ENCODE measurements around the gene RNF225.
A peak's percentile ranks its signal among the peaks of the same experiment; 100 is the strongest.

RNF225 gene

DNA sequence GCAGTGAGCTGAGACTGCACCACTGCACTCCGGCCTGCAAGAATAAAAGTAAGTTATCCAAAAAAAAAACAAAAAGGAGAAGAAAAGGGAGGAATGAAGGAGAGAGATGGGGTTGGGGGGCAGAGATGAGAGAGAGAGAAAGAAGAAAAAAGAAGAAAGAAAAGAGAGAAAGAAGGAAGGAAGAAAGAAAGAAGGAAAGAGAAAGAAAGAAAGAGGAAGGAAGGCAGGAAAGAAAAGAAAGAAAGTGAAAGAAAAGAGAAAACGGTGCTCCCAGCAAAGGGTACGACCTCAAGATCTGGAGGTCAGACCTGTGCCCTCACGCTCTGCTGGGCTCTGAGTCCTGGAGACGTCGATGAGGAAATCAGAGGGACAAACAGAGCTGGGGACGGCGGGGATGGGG lies 45.9 kb upstream of the RNF225 start:
- no peak for TF ChIP-seq EZH2phosphoT487 (IDR thresholded peaks at IDR 0.05; ENCODE audit: borderline replicate concordance)
- TF ChIP-seq, protein P1, sequence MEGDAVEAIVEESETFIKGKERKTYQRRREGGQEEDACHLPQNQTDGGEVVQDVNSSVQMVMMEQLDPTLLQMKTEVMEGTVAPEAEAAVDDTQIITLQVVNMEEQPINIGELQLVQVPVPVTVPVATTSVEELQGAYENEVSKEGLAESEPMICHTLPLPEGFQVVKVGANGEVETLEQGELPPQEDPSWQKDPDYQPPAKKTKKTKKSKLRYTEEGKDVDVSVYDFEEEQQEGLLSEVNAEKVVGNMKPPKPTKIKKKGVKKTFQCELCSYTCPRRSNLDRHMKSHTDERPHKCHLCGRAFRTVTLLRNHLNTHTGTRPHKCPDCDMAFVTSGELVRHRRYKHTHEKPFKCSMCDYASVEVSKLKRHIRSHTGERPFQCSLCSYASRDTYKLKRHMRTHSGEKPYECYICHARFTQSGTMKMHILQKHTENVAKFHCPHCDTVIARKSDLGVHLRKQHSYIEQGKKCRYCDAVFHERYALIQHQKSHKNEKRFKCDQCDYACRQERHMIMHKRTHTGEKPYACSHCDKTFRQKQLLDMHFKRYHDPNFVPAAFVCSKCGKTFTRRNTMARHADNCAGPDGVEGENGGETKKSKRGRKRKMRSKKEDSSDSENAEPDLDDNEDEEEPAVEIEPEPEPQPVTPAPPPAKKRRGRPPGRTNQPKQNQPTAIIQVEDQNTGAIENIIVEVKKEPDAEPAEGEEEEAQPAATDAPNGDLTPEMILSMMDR (conservative IDR thresholded peaks at IDR 0.05; ENCODE audit: low read length), result no peak
- Histone ChIP-seq H2AFZ (ENCODE audit: low read length) (no peak overlapping the region), H3K36me3 (ENCODE audit: insufficient read depth, low read length) (no peaks in the 10 kb centered on the region), H4K20me1 (ENCODE audit: insufficient read depth, low read length, poor library complexity, severe bottlenecking) (no peaks in the 10 kb centered on the region), H3K9me2 (replicated peaks; ENCODE audit: low read depth, low read length) (no peaks in the 10 kb centered on the region), H3F3A (ENCODE audit: low read depth) (no peaks in the 10 kb centered on the region), H3K4me2 (ENCODE audit: low read depth, low read length, poor library complexity, severe bottlenecking) (peak overlapping the region; percentile 84), H3K4me3 (ENCODE audit: low read length, poor library complexity, severe bottlenecking) (peak overlapping the region; percentile 11), H3K4me1 (ENCODE audit: insufficient read depth, low read length, poor library complexity, severe bottlenecking) (peaks cover 23% of the 10 kb centered on the region), H3K9ac (ENCODE audit: low read depth, low read length, poor library complexity, severe bottlenecking) (peak overlapping the region; percentile 15), H3K27me3 (ENCODE audit: insufficient read depth, low read length, poor library complexity, severe bottlenecking) (no peaks in the 10 kb centered on the region), H3K79me2 (ENCODE audit: insufficient read depth, low read length) (peaks cover 25% of the 10 kb centered on the region), H3K9me3 (ENCODE audit: insufficient read depth, low read depth, low read length) (no peaks in the 10 kb centered on the region)

DNA sequence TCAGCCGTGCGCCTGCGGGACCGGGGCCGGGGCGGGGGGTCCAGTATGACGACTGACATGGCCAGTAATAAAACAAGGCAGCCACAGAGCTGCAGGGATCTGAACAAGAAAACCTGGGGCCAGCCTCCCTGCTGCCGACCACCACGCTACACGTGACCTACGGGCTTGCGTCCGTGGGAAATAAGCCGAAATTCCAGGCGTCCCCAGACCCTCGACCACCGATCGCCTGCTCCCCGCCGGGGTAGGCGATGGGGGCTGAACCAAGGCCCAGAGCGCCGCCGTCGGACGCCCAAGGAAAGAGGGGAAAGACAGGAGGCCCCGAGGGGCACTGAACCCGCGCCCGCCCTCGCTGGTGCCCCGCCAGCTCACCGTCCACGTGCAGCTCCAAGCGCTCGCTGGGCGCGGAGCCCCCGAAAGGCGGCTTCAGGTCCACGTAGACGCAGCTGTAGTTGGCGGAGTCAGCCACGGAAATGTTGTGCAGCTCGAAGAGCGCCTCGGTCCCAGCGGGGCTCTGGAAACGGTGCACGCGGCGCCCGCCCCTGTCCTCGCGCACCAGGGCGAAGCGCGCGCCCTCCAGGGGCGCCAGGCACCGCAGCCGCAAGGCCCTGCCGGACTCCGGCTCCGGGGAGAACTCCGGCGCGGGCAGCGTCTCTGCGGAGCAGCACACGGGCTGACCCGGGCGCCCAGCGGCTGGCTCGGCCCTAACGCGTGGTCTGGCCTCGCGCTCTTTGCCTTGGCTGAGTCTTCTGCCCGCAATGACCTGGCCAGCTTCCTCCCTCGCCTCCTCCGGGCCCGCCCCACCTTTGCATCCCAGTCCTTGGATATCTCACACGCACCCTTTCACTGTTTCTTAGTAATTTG lies 45.2 kb upstream of the RNF225 start:
- no peak overlapping the region for H3K4me2 ChIP-seq (ENCODE audit: low read depth, low read length, poor library complexity, severe bottlenecking)
- no peak overlapping the region for H3K4me3 ChIP-seq (ENCODE audit: low read length, poor library complexity, severe bottlenecking)
- H3K9me2 ChIP-seq (replicated peaks; ENCODE audit: low read depth, low read length), result no peaks in the 10 kb centered on the region
- TF ChIP-seq EZH2phosphoT487 (IDR thresholded peaks at IDR 0.05; ENCODE audit: borderline replicate concordance), result no peak
- H3K4me1 ChIP-seq (ENCODE audit: insufficient read depth, low read length, poor library complexity, severe bottlenecking), result peaks cover 23% of the 10 kb centered on the region
- H4K20me1 ChIP-seq (ENCODE audit: insufficient read depth, low read length, poor library complexity, severe bottlenecking), result no peaks in the 10 kb centered on the region
- H3F3A ChIP-seq (ENCODE audit: low read depth), result no peaks in the 10 kb centered on the region
- no peaks in the 10 kb centered on the region for H3K36me3 ChIP-seq (ENCODE audit: insufficient read depth, low read length)
- H2AFZ ChIP-seq (ENCODE audit: low read length), result no peak overlapping the region
- no peaks in the 10 kb centered on the region for H3K27me3 ChIP-seq (ENCODE audit: insufficient read depth, low read length, poor library complexity, severe bottlenecking)
- H3K9me3 ChIP-seq (ENCODE audit: insufficient read depth, low read depth, low read length), result no peaks in the 10 kb centered on the region
- peaks cover 25% of the 10 kb centered on the region for H3K79me2 ChIP-seq (ENCODE audit: insufficient read depth, low read length)
- H3K9ac ChIP-seq (ENCODE audit: low read depth, low read length, poor library complexity, severe bottlenecking), result no peak overlapping the region

GRCh38 chr19:58350871-58351557 lies 44.4 kb upstream of the RNF225 start:
- no peaks in the 10 kb centered on the region for H3K9me3 ChIP-seq (ENCODE audit: insufficient read depth, low read depth, low read length)
- TF ChIP-seq, protein P1 (conservative IDR thresholded peaks at IDR 0.05; ENCODE audit: low read length), result no peak
- no peak for TF ChIP-seq EZH2phosphoT487 (IDR thresholded peaks at IDR 0.05; ENCODE audit: borderline replicate concordance)
- no peak overlapping the region for H3K4me3 ChIP-seq (ENCODE audit: low read length, poor library complexity, severe bottlenecking)
- no peaks in the 10 kb centered on the region for H4K20me1 ChIP-seq (ENCODE audit: insufficient read depth, low read length, poor library complexity, severe bottlenecking)
- H3K27me3 ChIP-seq (ENCODE audit: insufficient read depth, low read length, poor library complexity, severe bottlenecking), result no peaks in the 10 kb centered on the region
- no peak overlapping the region for H2AFZ ChIP-seq (ENCODE audit: low read length)
- peaks cover 18% of the 10 kb centered on the region for H3K4me1 ChIP-seq (ENCODE audit: insufficient read depth, low read length, poor library complexity, severe bottlenecking)
- H3K4me2 ChIP-seq (ENCODE audit: low read depth, low read length, poor library complexity, severe bottlenecking), result no peak overlapping the region
- H3K9ac ChIP-seq (ENCODE audit: low read depth, low read length, poor library complexity, severe bottlenecking), result no peak overlapping the region
- peaks cover 19% of the 10 kb centered on the region for H3K79me2 ChIP-seq (ENCODE audit: insufficient read depth, low read length)
- no peaks in the 10 kb centered on the region for H3K9me2 ChIP-seq (replicated peaks; ENCODE audit: low read depth, low read length)
- H3F3A ChIP-seq (ENCODE audit: low read depth), result no peaks in the 10 kb centered on the region
- no peaks in the 10 kb centered on the region for H3K36me3 ChIP-seq (ENCODE audit: insufficient read depth, low read length)
